Mammary epithelial cell (primary cell): ENCODE results near the gene NAA10.

Experiments used
- EZH2 ChIP-seq: IDR thresholded peaks from 2 replicates; pipeline ENCODE4 v1.6.1; 2012; ENCODE audit warnings: low read length, inconsistent platforms, borderline replicate concordance
- TF ChIP-seq, protein P1 (sequence below), 2 donors: IDR thresholded peaks in 1 of 2; conservative IDR thresholded peaks in 1 of 2; 2 replicates each; pipeline ENCODE4 v1.5.1; 2011 to 2012; ENCODE audit warnings: inconsistent platforms in 2 of 2, low read length in 2 of 2, mild to moderate bottlenecking in 2 of 2, control low read depth in 1 of 2, low read depth in 1 of 2; ENCODE audit not compliant: insufficient read depth in 1 of 2; ENCODE audit errors: extremely low read depth in 1 of 2

GRCh38 chrX:153933748-153934147, 1.1 kb downstream of the NAA10 start:
- TF ChIP-seq, protein P1, sequence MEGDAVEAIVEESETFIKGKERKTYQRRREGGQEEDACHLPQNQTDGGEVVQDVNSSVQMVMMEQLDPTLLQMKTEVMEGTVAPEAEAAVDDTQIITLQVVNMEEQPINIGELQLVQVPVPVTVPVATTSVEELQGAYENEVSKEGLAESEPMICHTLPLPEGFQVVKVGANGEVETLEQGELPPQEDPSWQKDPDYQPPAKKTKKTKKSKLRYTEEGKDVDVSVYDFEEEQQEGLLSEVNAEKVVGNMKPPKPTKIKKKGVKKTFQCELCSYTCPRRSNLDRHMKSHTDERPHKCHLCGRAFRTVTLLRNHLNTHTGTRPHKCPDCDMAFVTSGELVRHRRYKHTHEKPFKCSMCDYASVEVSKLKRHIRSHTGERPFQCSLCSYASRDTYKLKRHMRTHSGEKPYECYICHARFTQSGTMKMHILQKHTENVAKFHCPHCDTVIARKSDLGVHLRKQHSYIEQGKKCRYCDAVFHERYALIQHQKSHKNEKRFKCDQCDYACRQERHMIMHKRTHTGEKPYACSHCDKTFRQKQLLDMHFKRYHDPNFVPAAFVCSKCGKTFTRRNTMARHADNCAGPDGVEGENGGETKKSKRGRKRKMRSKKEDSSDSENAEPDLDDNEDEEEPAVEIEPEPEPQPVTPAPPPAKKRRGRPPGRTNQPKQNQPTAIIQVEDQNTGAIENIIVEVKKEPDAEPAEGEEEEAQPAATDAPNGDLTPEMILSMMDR (conservative IDR thresholded peaks at IDR 0.05 in 1 of 2, IDR thresholded peaks at IDR 0.05 in 1 of 2; ENCODE audit: extremely low read depth in 1 of 2, insufficient read depth in 1 of 2, low read depth in 1 of 2, low read length in 2 of 2): no peak
- no peak for TF ChIP-seq EZH2
